GM18499 (cell line): ENCODE data around the gene CARD10.

Experiments
- ATAC-seq: cut with Tn5 transposase; IDR thresholded peaks from one replicate; pipeline ENCODE4 v1.9.1; 2021; ENCODE audit warnings: moderate number of reproducible peaks; ENCODE audit not compliant: insufficient read depth, unreplicated experiment

The CARD10 gene

GRCh38 chr22:37507731-37508130 is 11.5 kb downstream of the CARD10 start:
- ATAC-seq = no peak

DNA sequence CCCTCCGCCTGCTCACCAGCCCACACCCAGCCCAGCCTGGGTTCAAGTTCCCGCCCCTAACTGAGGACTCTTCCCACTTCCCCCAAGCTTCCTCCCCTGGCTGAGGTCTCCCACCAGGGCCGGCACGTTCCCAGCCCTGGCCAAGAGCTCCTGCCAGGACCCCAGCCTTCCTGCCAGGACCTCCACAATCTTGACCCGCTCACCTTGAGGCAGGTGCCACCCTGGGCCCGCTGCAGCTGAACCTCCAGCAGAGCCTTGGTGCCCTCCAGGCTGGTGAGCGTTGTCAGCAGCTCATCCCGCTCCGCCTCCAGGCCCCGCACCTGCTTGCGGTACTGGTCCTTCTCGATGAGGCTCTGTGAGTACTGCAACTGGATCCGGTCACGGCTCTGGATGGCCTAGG is 13.2 kb downstream of the CARD10 start:
- ATAC-seq = no peak

- ATAC-seq = no peak
These were observed 13.7 kb downstream of the CARD10 start for GRCh38 chr22:37505565-37505964.

DNA sequence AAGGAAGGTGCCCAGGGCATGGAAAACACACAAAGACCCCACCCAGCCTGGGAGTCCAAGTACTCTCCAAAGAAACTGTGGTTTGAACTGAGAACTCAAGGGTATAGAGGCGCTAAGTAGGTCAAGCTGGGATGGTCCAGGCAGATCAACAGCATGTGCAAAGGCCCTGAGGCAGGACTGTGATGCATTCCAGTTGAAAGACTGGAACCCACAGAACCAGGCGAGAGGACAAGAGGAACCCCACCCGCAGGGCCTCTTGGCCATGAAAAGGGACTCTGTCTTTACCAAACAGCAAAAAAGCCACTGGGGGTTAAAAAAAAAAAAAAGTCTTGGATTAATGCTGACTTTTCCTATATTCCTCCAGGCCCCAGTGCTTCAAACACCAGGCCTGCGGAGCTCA is 14.3 kb downstream of the CARD10 start:
- ATAC-seq = no peak

GRCh38 chr22:37503850-37504249 is 15.4 kb downstream of the CARD10 start:
- ATAC-seq = no peak

DNA sequence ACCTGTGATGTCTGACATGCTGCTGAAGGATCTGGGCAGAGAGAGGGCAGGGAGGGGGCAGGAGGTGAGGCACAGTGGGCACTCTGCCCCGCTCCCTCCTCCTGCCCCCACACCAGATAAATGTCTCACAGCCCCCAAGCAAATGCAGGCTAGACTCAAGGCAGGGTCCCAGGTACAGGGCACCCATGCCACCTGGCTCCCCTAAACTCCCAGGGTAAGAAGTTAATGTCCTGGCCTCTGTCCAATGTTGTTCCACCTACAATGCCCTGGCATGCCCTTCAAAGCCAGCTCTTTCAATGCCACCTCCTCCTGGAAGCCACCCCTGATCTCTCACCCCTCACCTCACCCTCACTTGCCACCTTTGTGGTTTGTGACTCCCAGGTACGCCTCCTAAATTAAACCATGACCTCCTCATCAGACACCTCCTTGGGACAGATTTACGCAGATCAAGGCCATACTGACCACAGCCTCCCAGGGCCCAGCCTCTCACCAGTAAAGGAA is 16.0 kb downstream of the CARD10 start:
- ATAC-seq = no peak

GRCh38 chr22:37502342-37503182 is 16.7 kb downstream of the CARD10 start:
- ATAC-seq = no peak

GRCh38 chr22:37501610-37502341 is 17.4 kb downstream of the CARD10 start:
- no peak for ATAC-seq

DNA sequence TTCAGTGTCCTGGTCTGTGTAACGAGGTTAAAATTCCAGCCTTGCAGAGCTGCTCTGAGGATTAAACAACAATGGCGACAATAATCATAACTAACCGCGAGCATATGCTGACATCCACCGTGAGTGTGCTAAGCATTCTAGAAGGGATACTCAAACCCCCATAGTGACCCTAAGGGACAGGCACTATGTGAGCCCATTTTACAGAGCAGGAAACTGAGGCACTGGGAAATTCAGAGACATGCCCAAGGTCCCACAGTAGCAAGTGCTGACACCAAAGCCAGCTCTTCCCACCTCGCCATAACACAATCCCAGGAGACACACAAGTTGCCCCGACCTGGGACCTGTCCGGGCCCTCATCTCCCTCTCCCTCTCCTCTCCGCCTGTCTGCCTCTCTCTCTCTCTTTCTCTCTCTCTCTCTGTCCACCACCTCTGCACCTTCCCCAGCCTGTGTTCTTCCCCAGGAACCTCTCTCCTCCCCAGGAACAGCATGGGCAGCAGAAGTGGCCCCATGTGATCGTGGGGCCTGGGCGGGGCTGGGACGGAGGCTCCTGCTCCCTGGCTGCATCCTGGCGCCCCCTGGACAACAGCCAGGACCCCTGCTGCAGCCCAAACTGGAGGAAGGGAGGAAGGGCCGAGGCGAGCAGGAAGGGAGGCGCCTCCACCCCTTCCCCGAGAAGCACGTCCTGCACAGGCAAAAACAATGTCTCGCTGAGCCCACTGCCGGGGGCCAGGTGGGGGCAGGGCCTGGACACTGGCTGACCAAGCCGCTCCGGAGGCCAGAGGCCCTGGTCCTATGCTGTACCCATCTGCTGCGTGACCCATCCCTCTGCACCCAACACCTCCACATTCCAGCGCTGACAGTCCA is 18.2 kb downstream of the CARD10 start:
- ATAC-seq = no peak

- no peak for ATAC-seq
These were observed 19.2 kb downstream of the CARD10 start for GRCh38 chr22:37499789-37500540.

DNA sequence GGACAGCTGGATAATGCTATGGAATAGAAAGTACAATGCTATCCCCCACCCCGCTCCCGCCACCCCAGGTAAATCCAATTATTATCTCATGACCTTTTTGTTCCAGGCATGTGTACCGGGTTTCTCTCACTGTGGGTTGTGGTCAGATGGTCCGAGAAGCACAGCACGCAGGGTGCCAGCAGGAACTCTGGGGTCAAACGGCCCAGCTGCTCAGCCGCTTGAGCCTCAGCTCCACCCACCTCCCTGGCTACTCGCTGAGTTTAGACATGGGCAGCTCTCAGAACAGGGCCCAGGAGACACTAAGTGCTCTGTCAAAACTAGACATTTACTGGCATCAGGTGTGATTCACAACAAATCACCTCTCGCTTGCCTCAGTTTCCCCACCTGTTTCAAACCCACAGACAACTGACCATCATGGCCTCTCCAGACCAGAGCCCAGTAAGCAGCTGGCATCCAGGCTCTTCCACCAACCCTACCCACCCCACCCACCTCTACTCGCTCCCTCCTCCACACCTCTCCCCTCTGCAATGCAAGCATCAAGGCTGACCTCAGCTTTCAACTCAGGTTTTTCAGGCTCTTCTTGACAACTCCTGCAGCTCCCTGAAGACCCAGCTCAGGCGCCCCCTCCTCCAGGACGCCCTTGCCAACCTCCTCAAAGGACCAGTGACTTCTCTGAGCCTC is 20.0 kb downstream of the CARD10 start:
- no peak for ATAC-seq

DNA sequence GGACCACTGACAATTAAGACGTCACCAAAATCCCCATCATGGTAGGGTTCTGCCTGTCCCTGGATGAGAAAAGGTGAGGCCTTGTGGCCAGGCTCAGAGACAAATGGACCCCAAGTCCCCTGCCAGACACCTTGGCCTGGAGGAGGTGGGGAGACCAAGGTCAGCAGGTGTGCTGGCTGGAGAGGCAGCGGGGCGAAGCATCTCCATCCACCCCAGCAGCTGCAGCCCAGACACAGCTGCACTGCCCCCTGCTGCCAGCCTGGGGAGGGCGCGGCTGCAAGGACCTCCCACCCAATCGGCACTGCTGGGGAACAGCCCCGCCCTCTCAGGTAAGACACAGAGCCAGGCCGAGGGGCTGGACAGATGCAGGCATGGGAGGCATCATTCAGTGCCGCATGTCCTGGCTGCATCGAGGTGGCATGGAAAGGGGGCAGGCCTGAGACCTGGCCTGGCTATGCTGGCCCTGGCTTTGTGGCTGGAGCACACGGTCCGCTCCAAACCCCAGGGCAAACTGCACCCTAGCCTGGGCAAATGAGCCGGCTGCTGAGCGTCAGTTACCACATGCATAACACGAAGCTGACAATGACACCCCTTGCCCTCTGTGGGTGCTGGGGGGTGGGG is 20.8 kb downstream of the CARD10 start:
- ATAC-seq = no peak

GRCh38 chr22:37497062-37497599 is 22.1 kb downstream of the CARD10 start:
- no peak for ATAC-seq

GRCh38 chr22:37496651-37497050 is 22.6 kb downstream of the CARD10 start:
- no peak for ATAC-seq

- ATAC-seq = no peak
These were observed 25.2 kb downstream of the CARD10 start for GRCh38 chr22:37493979-37494378.

DNA sequence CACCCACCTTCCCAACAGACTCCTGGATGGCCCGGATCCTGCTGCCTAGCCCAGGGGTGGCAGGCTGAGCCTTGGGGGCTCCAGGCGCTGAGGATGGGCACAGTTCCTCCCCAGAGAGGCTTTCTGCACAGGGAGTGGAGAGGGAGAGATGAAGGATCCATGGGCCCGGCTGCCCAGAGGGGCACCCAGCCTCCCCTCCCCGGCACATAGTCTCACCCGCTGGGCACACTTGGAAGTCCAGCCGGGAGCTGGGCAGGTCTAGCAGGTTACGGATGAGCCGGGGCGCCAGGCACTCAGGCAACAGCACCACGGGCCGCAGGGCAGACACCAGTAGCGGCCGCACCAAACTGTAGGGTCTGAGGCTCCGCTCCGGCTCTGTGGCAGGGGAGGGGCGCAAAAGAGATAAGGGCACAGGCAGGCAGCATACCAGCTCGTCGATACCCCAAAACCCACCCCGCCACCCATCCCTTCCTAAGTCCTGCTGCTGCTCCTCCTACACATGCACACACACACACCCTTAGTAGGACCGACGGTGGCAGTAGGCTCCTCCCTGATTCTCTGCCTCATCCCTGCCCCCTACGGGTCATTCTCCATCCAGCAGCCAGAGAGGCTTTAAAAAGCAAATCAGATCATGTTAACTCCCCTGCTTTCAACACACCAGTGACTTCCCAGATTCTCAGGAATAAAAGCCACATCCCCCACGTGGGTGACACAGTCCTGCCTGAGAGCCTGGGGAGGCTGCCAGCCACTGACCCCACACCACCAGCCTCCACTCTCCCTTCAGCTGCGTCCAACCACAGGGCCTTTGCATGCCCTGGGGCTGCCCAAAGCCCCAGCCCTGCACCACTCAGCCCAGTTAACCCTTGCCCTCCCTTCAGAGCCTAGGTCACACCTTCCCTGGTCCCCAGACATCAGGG is 26.5 kb downstream of the CARD10 start:
- no peak for ATAC-seq

DNA sequence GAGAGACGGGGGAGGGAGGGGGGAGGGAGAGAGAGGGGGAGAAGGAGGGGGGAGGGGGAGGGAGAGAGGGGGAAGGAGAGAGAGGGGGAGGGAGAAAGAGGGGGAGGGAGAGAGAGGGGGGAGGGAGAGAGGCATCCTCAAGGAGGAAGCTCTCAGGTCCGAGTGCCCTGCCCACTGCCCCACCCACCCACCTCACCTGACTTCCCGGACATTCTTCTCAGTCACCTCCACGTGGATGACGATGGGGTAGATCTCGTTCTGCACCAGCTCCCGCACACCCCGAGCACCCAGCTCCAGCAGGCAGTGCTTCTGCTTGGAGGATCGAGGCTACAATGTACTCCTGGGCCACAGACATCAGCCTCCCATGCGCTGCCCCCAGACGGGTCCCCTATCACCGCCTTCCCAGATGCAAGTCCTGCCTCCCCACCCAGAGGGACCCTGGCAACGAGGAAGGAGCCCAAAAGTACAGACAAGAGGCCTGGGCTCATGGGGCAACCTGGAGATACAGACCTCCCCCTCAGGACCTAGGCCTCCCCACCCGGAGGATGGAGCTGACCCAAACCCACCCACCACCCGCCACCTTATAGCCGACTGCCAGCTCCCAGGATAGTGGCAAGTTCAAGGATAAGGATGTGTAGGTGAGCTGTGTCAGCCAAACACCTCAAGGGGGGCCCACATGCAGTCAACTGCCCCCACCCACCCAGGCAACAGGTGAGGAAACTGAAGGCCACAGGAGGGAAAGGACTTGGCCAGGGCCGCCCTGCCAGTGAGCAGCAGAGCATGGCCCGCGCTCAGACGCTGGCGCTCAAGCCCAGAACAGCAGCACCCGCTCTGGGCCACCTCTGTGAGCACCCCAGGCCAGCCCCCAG is 27.4 kb downstream of the CARD10 start:
- no peak for ATAC-seq
